ENCODE measurements around the gene PDZRN3.

The PDZRN3 gene

DNA sequence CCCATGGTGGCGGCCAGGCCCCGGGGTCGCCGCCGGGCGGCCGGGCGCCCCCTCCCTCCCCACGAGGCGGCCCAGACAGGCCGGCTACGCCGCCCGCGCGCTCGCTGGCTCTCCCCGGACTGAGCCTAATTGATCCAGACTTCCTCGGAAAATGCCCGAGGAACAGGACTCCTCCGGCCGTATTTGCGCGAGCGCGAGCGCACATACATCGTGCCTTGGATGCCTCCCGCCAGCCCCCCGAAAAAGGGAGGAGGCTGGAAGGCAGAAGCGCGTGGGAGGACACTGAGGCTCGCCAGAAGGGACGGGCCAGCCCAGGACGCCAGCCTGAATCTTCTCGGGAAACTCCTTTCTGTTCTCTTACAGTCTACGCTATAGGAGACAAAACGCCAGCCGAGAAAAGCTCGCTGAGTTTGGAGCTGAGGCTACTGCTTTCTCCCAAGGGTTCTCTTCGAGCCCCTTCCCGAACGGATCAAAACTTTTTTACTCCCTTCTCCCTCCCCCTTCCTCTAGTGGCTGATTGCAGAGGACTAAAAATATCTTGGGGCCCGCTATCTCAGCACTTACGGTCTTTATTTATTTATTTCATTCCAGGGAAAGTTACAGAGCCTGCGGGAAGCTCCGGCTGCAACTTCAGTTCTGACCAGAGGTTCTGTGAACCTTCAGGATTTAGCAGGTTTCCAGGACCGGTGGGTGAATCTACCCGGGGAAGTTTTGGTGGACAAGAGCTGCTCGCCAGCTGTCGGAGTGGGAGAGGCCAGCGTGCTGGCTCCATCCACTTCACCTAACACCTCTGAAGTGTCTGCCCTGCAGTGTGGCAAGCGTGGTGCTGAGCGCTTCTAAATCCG is at the start of gene PDZRN3:
Gene PDZRN3 (minus strand): TSS at position 121 of the 845 bp plus-strand sequence.
- DNase-seq = peak in 36 of 51 donors; percentile 12 to 64 (median 37)

DNA sequence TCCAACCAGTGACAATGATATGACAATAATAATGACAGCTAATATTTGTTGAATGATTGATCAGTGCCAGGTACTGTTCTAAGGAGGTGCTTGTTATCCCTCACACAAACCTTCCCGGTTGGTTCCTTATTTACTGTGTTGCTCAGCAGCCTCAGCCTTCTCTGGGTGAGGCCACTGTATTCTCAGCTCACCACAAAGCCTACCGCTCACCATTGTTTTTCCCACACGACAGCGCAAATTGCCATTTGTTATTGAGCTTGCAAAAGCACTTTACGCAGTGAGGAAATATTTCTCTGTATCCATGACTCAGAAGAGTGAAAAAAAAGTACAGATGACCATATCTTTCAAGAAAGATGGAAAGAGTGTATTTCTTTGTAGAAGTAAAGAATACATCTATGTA is 49.5 kb upstream of the PDZRN3 start:
- DNase-seq = no peak

DNA sequence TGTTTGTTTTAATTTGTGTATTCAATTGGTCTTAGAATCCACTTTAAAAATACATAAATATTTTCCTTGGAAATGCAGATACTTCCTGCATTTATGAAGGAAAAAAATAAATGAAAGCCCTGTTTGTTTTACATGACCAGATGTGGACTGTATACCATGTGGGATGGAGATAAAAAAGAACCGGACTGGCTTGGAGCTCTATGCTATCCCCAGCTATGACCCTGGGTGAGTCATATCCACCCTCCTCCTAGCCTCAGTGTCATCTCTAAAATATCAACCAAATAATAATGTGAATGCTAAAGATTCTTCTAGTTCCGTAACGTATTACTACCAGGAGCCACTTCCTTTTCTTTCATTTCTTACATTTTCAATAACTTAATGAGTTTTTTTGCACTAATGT is 44.5 kb upstream of the PDZRN3 start:
- no peak for DNase-seq

DNA sequence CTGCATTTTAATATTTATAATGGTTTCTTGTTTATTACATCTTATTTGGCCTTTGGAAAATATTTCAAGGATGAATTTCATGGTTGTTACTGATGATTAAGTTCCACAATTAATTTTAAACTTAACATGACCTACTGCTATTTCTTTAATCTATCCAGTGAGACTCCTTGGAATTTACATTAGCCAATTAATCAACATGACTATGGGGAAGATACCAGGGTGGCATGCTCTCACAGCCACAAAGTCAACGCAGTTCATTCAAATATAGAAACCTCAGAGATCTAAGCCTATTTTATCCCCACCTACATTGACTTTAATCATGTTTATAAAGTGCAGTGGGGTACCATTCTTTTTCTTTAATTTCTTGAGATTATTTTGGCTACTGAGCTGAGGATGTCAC is 43.6 kb upstream of the PDZRN3 start:
- DNase-seq = no peak

DNA sequence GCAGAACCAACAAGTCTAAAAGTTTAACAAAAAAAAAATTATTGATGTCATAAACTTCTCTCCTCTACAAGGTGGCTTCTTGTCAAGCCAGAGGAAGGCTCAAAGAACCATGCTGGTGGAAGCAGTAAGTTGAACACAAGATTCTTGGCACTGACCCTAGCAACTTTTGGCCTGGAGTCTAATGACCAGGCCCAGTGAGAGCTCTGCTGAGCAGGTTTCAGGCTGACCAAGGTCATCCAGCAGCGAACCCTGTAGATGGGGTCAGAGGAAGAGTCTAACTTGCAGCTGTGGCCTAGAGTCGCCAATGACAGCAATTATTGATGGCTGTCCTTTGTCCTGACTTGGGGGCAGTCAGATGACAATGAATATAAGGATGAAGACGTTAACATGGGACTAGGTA is 43.1 kb upstream of the PDZRN3 start:
- DNase-seq = no peak

DNA sequence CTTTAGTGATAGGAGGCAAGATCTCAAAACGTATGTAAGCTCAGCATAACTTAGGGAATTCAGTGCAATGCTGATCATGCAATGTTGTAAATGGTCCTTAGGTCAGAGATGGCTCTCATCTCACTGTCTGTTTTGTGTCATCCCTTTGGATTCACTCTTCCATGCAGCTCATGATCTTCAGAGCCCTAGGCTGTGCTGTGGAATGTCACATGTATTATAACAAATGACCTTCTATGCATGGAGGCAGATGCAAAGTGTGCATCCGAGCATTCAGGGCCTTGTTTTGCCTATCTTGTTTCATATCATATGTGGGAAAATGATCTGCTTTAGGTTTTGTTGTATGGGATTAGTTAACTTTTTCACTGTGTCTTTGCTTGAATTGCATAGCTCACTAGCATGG is 40.5 kb upstream of the PDZRN3 start:
- DNase-seq = no peak

DNA sequence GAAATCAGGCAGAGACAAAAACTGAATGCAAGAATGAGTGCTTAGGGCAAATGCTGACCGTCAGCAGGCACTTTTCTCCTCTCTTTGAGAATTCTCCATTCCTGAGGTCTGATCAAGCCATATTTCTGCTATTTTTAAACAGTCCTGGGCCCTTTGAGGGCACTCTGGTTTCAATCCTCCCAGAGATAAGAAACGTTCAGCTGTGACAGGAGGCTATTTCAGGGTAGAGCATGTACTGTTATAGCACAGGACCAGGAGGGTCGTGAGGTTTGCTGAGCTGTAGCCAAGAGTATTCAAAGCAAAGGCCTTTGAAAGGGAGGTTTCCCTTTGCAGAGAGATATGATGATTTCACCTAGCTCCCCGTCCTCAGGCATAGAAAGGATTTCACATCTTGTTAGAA is 39.6 kb upstream of the PDZRN3 start:
- no peak for DNase-seq

- no peak for DNase-seq
These were observed 38.8 kb upstream of the PDZRN3 start for GRCh38 chr3:73663495-73663894.

DNA sequence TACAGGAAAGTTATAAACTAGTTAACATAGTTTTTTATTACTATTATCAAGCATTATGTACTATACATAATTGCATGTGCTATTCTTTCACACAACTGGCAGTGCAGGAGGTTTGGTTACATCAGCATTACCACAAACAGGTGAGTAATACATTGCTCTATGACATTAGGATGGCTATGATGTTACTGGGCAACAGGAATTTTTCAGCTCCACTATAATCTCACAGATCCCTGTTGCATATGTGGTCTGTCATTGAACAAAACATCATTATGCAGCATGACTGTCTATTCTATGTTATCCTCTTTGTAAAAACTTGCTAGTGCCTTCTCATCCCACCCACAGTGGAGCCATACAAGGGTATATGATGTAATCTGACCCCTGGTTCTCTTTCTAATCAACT is 36.5 kb upstream of the PDZRN3 start:
- no peak for DNase-seq

- DNase-seq = no peak
These were observed 33.5 kb upstream of the PDZRN3 start for GRCh38 chr3:73658227-73658626.

DNA sequence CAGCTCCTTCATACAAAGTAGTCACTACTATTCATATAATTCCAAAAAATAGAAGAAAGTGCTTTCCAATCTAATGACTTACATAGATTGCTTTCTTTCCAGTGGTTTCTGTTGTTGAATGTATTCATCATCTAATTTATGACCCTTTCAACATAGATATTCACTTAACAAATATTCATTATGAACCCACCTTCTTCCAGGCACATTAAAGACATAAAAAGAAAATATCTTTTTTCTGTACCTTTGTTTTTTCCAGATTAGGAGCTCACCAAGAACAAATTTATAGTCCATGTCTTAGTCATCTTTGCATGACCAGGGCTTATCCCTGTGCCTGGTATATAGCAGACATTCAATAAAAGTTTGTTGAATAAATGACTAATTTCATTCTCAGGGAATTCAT is 32.4 kb upstream of the PDZRN3 start:
- DNase-seq = no peak

DNA sequence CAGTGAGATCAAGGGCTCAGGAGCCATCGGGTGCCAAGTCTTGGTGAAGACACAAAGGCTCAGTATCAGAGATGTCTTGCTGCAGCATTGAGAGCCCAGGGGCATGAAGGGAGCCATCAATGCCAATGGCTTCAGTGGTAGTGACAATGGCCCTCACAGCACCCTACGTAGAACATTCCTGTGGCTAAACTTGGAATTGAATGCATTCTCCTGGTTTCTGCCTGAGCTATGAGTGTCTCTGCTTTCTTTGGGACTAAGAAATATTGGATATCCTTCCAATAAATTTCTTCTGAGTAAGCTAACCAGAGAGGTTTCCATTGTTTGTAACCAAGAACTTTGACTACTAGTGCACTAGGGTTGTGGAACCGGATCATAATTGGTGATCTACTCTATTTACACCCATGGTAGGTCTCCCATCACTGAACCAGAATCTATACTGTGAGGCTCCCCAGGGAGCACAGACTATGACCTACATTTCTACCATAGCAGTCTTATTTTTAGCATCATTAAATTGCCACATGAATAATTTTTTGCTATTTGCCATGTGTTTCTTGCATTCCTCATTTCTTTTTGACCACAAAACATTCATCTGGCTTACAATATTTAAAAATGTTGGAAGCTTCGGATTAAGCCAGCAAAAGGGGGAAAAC is 31.6 kb upstream of the PDZRN3 start:
- no peak for DNase-seq

- DNase-seq = no peak
These were observed 30.5 kb upstream of the PDZRN3 start for GRCh38 chr3:73655197-73655596.

DNA sequence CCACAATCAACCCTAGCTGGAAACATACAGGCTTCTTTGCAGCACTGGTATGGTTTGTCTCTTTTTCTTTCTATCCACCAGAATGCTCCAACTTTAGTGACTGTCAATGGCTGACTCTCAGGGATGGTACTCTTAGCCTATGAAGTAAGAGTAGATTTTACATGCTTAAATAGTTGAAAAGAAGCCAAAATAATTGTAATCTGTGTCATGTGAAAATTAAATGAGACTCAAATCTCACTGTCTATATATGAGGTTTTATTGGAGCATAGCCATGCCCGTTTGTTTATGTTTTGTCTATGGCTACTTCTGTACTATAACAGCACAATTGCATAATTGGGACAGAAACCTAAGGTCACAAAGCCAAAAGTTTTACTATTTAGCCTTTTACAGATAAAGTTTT is 29.1 kb upstream of the PDZRN3 start:
- no peak for DNase-seq

DNA sequence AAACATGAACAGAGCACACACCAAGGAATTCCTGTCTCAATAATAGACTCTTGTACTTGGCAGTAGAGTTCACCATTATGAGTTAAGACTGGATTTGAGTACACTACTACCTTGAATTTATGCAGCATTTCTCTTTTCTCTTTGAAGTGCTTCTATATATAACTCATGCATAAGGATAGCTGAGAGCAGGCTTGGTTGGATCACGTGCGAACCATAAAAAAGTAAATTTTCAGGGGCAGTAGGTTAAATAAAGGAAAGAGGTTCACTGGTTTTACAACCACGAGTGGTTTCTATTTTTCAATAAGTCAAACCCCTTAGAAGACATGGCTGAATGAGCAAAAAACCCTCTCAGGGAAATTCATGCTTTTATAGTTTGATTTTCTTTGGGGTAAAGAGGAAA is 28.6 kb upstream of the PDZRN3 start:
- DNase-seq = no peak

DNA sequence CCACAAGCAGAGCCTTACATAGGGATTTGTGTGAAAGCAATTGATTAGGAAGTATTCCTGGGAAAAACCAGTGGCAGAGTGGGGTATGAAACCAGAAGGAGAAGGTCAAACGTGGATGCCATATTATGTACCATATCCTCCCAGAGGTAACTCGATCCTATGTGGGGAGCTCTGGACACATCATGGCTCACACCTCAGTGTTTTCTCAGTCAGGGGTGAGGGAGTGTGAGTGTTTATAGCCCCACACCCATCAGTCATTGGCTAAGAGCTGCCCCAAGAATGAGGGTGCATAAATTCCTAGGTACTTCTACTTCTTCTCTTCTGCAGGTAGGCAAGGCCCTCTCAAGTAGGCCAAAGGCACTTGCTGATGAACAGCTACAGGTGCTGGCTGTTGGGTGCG is 28.2 kb upstream of the PDZRN3 start:
- DNase-seq = no peak

GRCh38 chr3:73637042-73637441 is 12.3 kb upstream of the PDZRN3 start:
- peak in 1 of 51 donors; percentile 22 for DNase-seq

- no peak for DNase-seq
These were observed 10.5 kb upstream of the PDZRN3 start for GRCh38 chr3:73635254-73635653.

GRCh38 chr3:73633916-73634344 is 9.2 kb upstream of the PDZRN3 start:
- no peak for DNase-seq

DNA sequence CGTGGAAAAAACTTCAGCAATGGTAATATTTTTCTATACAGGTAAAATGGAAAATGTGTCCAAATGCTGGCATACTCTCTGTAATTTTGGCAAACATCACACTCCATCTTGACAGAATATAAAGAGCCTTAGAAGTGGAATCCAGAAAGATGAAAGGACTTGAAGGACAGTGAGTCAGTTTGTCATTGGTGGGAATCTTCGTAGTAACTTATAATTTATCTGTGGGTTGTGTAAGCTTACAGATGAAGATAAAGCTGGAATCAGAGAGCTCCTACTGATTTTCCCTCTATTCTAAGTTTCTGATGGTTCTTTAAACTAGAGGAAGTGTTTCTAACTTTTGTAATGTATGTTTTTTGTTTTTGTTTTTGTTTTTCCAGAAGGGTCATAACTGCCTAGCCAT is 8.7 kb upstream of the PDZRN3 start:
- DNase-seq = no peak

- no peak for DNase-seq
These were observed 1.4 kb upstream of the PDZRN3 start for GRCh38 chr3:73626106-73626505.

DNA sequence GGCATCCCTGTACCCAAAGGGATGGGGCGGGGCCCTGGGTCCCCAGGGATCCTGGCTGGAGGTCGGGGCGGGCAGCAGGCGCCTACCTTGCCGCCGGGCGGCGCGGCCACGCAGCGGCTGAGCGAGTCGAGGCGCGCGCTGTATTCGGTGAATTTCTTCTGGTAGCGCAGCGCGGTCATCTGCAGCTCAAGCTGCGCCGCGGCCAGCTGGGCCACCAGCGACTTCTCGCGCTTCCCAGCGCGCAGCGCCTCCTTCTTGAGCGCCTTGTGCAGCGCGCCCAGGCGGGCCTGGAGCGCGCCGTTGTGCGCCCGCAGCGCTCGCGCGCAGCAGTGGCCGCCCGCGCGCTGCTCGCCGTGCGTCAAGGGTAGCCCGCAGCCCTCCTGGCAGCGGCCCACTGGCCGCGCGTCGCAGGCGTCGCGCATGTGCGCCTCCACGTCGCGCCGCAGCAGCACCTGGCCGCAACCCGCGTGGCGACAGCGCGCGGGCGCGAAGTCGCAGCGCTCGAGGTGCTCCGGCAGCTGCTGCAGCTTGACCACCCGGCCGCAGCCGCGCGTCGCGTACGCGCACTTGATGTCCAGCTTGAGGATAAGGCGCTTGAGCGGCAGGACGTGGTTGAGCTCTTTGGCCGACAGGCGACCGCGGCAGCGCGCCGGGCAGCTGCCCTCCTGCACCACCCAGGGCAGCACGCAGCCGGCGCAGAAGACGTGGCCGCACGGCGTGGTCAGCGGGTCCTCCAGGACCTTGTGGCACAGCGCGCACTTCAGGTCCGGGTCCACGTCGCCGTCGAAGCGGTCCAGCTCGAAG is 522 bp downstream of the PDZRN3 start:
- peak in 28 of 51 donors; percentile 3 to 64 (median 32) for DNase-seq

Data from hypothalamus (tissue), 51 donors.